NB4 (cell line): Measurements from ENCODE around the gene MAGEA3.
"Not testable (repeated sequence)": the region's sequence is repeated elsewhere in the genome, so short reads cannot be mapped to it uniquely, and the experiment has no call there.

Experiments used
- CTCF ChIP-seq: IDR thresholded peaks from one replicate; pipeline ENCODE4 v1.5.1; 2012; ENCODE audit warnings: low read depth, low read length
- MYC ChIP-seq: IDR thresholded peaks from 2 replicates; pipeline ENCODE4 v1.6.1; 2011; ENCODE audit warnings: low read depth, low read length
- POLR2A ChIP-seq: IDR thresholded peaks from 2 replicates; pipeline ENCODE4 v1.6.1; 2011; ENCODE audit warnings: mild to moderate bottlenecking; ENCODE audit not compliant: insufficient read length; ENCODE audit errors: extremely low read depth
- TF ChIP-seq, protein P1 (sequence below): IDR thresholded peaks from 2 replicates; pipeline ENCODE4 v1.6.1; 2011; ENCODE audit warnings: low read depth, low read length

DNA sequence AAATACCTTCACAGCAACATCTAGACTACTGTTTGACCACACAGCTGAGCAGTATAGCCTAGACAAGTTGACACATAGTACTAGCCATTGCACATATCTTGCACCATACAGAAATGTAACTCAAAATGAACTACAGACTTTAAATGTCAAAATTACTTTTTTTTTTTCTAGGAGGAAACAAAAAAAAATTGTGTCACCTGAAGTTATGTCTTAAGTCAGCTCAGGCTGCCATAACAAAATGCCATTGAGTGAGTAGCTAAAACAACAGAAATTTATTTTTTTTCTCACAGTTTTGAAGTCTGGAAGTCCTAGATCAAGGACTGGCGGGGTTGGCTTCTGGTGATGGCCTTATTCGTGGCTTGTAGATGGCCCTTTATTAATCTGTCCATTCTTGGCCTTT, 10.6 kb downstream of the MAGEA3 start, which contains the start of gene CSAG2:
- not testable (repeated sequence) for TF ChIP-seq CTCF, POLR2A, MYC
- TF ChIP-seq, protein P1, sequence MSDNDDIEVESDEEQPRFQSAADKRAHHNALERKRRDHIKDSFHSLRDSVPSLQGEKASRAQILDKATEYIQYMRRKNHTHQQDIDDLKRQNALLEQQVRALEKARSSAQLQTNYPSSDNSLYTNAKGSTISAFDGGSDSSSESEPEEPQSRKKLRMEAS = not testable (repeated sequence)
